Left ventricle myocardium superior (tissue), 1 donor: Measurements from ENCODE around the gene TNIP2. TPM values are rescaled to one million over a fixed set of nuclear protein-coding genes. Genes with fewer than 3 reads are reported as not detected.
"Not testable (repeated sequence)": the region's sequence is repeated elsewhere in the genome, so short reads cannot be mapped to it uniquely, and the experiment has no call there.

ENCODE experiments used
- ATAC-seq: fragments of 200-7000 bp; cut with Tn5 transposase; one replicate; pipeline ENCODE4 v1.9.1; 2020; ENCODE audit warnings: mild to moderate bottlenecking, moderate library complexity
- DNase-seq: peaks from one replicate; pipeline ENCODE4 v3.0.0-alpha.2; 2020
- intact Hi-C: fragments of 100-400 bp; cut with micrococcal nuclease; formaldehyde crosslinking; loops from one replicate; pipeline ENCODE4 v1.11.0; 2022
- total RNA-seq: library from RNA; stranded (reverse); fragmentation: NEBNext Ultra II Directional; extraction: Animal tissue kit (Norgen Biotek cat#: 25700); gene quantifications from one replicate; pipeline ENCODE4 v1.2.1, GENCODE V29; 2021
- donor health status: DM: no; HTN: yes; CAD: no; lungs with severe emphysema.

The TNIP2 gene
- total RNA-seq, 1 donor from 2014 or later: 24.0 TPM

DNA sequence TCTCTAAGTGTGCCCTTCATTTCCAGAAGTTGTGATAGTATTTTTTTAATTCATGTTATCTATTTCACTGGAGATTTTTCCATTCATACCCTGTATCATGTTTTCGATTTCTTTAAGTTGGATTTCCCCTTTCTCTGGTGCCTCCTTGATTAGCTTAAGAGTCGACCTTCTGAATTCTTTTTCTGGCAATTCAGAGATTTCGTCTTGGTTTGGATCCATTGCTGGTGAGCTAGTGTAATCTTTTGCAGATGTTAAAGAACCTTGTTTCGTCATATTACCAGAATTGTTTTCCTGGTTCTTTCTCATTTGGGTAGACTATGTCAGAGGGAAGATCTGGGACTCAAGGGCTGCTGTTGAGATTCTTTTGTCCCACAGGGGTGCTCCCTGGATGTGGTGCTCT is 27.7 kb upstream of the TNIP2 start:
- intact Hi-C loops: no loop called here
- DNase-seq: no peak
- no peak for ATAC-seq

DNA sequence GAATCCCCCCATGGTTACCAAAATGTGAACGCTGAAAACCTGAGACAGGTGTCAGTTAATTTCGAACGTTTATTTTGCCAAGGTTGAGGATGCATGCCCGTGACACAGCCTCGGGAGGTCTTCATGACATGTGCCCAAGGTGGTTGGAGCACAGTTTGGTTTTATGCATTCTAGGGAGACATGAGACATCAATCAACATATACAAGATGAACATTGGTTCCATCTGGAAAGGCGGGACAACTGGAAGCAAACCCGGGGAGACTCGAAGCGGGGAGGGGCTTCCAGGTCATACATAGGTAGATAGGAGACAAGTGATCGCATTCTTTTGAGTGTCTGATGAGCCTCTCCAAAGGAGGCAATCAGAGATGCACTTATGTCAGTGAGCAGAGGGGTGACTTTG is 25.8 kb upstream of the TNIP2 start:
- intact Hi-C loops: no loop called here
- ATAC-seq (no peak), DNase-seq (no peak)

DNA sequence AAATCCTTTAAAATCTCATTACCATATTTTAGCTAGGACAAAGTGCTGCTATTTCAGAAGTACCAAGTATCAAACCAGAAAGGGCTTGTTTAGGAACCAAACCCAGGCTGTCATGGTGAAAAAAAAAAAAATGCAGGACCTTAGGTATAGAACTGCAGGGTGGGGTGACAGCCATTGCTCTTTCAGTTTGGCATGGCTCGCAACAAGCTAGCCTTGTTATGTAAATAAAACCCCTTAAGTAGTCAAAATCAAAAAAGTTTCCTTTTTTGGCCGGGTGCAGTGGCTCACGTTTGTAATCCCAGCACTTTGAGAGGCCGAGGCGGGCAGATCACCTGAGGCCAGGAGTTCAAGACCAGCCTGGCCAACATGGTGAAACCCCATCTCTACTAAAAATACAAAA is 24.5 kb upstream of the TNIP2 start:
- intact Hi-C loops, DNase-seq, ATAC-seq: not testable (repeated sequence)

DNA sequence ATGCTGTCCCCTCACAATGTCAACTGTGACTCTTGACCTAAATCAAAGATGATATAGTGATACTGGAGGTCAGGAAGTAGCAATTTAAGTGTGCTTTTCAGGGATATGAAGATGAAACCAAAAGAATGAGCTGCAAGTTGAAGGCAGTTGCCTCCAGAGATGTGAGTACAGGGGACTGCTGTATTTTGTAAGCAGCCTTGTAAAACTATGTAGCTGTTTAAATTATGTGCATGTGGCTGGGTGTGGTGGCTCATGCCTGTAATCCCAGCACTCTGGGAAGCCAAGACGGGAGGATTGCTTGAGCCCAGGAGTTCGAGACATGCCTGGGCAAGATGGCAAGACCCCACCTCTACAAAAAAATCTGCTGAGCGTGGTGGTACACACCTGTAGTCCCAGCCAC is 15.1 kb upstream of the TNIP2 start:
- DNase-seq (no peak), ATAC-seq (no peak)
- intact Hi-C loops: no loop called here

DNA sequence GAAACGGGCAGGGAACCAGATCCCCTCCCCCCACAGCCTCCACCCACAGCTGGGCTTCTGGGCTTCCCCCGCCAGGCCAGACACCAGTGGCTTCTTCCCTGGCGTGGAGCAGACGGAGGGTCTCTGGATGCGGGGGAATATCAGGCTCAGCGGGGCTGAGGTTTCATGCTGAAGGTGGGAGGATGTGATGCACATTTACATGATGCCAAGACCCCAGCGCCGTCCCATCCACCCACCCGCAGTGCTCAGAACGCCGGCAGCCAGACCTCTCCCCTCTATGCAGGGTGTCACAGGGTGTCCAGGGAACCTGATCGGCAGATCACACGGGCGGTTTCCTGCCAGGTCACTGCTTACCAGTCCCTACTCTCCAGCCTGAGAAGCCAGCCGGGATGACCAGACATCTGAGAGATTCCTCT is 12.8 kb upstream of the TNIP2 start:
- intact Hi-C loops: loop anchor here (10.0 kb wide), 1 partner anchor 46 kb away; no protein-coding TSS in a partner anchor
- DNase-seq: no peak
- ATAC-seq: no peak

DNA sequence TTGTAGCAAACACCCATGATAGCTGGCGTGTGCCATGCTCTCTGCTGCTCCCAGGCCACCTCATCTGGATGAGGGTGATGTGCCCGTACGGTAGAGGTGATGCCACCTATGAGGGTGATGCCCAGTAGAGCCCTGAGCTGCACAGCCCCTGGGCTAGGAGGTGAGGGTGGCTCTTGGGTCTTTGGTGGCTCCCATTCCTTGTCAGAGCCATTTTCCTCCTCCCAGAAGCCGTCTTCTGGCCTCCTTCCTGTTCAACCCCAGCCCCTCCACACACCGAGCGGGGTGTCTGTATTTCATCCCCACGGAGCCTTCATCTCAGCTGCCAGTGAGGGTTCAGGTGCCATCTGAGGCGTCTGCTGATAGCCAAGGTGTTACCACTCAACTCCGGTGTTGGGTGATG is 12.0 kb upstream of the TNIP2 start:
- DNase-seq: no peak
- intact Hi-C loops: loop anchor here (10.0 kb wide), 1 partner anchor 47 kb away; no protein-coding TSS in a partner anchor
- no peak for ATAC-seq

DNA sequence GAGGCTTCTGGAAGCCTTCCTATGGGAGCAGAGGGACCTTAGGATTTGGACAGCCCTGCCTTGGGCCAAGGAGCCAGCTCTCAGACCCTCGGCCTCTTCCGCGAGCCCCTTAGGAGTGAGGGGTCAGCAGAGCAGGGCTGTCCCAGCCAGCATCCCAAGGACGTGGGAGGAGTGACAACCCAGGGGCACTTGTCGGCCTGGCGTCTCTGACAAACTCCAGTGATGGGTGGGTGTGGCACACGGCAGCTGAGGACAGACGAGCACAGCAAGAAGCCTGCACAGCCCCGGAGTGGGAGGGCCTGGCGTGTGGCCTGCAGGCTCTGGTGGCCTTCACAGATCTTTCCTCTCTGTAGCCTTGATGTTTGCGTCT is 11.6 kb upstream of the TNIP2 start:
- intact Hi-C loops: loop anchor here (10.0 kb wide), 1 partner anchor 47 kb away; no protein-coding TSS in a partner anchor
- DNase-seq (peak; percentile 80), ATAC-seq (peak; percentile 77)

DNA sequence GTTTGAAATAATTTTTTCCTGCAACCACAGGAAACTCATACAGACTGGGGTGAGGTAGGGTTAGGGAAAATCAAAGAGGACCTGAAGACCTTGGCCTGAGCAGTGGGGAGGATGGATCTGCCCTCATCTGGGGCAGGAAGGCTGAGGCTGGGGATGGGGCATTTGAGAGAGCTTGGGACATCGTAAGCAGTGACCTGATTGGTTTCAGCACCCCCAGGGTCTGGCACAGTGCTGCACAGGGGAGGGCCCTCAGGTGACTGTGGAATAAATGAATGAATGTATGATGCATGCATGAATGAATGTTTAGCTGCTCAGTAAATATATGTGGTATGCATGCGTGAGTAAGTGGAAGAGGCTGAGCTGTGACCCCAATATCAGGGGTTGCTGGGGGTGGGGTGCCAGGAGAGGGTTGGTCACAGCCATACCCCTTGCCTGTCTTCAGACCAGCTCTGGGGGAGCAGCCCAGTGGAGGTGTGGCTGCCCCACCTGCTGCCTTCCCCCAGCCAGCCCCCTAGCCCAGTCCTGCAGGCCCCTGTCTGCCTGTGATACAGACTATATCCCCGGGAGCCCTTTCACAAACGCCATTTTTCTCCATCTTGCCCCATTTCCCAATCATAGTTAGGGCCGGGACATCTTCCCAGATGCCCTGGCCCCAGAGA is 11.0 kb upstream of the TNIP2 start:
- ATAC-seq (no peak), DNase-seq (no peak)
- intact Hi-C loops: loop anchor here (10.0 kb wide), 1 partner anchor 48 kb away; no protein-coding TSS in a partner anchor

DNA sequence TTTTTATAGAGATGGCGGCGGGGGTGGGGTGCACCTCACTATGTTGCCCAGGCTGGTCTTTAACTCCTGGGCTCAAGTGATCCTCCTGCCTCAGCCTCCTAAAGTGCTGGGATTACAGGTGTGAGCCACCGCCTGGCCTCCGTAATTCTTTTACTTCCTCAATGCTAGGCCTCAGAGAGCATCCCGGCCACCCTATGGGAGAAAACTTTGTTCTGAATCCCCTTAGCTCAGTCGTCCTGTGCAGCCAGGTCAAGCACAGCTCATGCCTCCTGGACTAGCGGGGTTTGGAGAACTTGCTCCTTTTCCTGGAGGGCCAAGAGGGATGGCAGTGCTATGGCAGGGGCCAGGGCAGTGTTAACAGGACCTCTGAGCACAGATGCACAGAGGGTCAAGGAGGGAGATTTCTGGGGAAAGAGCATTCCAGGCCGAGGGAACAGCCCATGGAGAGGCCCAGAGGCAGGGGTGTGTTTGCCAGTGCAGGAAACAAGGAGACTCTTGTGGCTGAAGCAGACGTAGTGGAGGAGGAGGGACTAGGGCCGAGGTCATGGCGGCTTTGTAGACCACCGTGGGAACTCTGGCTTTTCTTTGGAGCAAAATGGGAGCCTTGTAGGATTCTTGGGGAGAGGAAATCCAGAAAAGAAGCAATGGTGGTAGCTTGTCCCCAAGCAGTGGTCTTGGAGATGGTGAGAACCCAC is 9.8 kb upstream of the TNIP2 start:
- DNase-seq (no peak), ATAC-seq (no peak)
- intact Hi-C loops: loop anchor here (10.0 kb wide), 1 partner anchor 49 kb away; no protein-coding TSS in a partner anchor

DNA sequence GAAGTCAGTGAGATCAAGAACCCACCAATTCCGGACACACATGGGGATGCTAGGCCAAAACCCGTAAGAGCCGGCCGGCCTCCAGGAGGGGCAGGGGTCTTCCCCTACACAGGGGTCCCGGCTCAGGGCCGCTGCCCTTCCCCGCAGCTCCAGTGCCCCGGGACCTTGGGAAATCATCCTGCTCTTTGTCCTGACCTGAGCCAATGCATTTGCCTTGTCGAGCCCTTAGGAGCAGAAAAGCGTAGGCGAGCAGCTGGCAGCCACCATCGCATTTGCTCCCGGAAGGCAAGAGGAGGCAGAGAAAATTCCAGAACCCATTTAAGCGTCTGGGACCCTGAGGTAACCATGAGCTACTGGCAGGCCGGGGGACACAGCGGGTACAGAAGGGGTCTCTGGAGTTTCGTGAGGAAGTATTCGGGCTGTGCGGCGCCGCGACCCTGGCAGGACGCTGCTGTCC is 7.4 kb upstream of the TNIP2 start:
- DNase-seq: peak; percentile 58
- intact Hi-C loops: loop anchor here (10.0 kb wide), 1 partner anchor 51 kb away; no protein-coding TSS in a partner anchor

DNA sequence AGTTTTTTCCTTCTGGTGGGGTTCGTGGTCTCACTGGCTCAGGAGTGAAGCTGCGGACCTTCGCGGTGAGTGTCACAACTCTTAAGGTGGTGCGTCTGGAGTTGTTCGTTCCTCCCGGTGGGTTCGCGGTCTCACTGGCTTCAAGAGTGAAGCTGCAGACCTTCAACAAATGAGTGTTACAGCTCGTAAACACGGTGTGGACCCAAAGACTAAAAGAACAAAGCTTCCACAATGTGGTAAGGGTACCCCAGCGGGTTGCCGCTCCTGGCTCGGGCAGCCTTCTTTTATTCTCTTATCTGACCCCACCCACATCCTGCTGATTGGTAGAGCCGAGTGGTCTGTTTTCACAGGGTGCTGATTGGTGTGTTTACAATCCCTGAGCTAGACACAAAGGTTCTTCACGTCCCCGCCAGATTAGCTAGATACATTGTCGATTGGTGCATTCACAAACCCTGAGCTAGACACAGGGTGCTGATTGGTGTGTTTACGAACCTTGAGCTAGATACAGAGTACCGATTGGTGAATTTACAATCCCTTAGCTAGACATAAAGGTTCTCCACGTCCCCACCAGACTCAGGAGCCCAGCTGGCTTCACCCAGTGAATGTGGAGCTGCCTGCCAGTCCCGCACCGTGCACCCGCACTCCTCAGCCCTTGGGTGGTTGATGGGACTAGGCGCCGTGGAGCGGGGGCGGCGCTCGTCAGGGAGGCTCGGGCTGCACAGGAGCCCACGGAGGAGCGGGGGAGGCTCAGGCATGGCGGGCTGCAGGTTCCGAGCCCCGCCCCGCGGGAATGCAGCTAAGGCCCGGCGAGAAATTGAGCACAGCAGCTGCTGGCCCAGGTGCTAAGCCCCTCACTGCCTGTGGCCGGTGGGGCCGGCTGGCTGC is 6.6 kb upstream of the TNIP2 start:
- ATAC-seq, DNase-seq: not testable (repeated sequence)
- intact Hi-C loops: loop anchor here (10.0 kb wide), 1 partner anchor 52 kb away; no protein-coding TSS in a partner anchor

More for the DNA sequence above, 7.4 kb upstream of the TNIP2 start:
- peak; percentile 40 for ATAC-seq

DNA sequence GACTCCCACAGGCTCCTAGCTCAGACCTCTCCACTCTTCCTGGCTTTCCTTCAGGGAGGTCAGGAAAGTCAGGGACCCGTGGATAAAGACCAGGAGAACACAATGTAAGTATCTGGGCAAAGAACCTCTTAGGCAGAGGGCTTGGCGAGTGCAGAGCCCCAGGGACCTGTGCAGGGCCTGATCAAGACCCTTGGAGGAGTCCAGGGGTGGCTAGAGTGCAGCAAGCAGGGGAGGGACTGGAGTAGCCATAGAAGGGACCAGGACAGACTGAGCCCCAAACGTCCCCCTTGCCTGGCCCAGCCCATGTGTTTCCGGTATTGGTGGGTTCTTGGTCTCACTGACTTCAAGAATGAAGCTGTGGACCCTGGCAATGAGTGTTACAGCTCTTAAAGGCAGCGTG is 5.9 kb upstream of the TNIP2 start:
- ATAC-seq (no peak), DNase-seq (no peak)
- intact Hi-C loops: loop anchor here (10.0 kb wide), 1 partner anchor 53 kb away; no protein-coding TSS in a partner anchor

DNA sequence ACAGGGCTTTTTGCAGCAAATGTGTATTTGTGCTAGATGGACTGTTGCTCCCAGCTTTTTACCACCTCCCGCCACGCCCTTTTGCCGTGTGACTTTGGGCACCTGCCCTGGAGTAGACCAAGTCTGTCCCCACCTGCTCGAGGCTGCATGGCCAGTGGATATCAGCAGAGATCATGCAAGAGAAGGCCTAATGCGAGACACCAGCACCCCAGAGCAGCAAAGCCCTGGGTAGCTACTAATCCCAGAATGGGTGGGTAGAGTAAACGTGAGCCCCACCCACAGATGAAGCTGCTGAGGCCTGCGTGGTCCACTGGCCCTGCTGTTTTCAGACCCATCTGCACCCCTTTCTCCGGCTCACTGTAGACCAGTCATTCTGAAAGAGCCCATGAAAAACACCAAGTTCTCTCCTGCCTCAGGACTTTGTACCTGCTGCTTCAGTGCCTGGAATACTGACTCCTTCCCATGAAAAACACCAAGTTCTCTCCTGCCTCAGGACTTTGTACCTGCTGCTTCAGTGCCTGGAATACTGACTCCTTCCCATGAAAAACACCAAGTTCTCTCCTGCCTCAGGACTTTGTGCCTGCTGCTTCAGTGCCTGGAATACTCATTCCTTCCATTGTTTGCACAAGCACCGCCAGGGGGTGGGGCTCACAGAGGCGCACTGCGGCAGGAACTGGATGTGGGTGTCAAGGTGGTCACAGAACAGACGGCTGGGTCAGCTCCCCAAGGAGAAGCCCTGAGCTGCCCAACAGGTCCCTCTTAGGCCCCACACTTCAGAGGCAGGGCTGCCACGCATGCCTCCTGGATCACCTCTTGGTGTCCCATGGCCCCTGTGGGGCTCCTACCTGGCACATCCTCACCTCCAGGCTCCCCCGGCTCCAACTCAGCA is 5.1 kb upstream of the TNIP2 start:
- no peak for ATAC-seq
- DNase-seq: no peak
- intact Hi-C loops: loop anchor here (10.0 kb wide), 1 partner anchor 54 kb away; no protein-coding TSS in a partner anchor

DNA sequence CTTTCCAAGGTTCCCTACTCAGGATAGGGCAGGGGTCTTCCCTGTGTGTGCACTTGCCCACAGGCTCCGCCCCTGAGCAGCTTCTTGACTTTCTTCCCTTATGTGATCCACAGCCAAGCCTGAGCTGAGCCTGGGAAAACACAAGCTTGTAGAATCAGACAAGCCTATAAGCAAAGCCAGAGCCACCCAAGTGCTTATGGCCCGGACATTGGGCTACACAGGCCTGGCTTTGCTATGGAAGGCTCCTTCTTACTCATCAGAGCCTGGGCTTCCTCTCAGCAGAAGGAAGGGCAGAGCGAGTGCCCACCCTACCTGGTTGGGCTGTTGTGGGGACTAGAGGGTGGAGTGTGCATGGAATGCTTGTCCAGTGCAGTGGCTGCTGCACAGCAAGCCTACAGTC is 1.3 kb upstream of the TNIP2 start:
- intact Hi-C loops: no loop called here
- DNase-seq (no peak), ATAC-seq (no peak)

DNA sequence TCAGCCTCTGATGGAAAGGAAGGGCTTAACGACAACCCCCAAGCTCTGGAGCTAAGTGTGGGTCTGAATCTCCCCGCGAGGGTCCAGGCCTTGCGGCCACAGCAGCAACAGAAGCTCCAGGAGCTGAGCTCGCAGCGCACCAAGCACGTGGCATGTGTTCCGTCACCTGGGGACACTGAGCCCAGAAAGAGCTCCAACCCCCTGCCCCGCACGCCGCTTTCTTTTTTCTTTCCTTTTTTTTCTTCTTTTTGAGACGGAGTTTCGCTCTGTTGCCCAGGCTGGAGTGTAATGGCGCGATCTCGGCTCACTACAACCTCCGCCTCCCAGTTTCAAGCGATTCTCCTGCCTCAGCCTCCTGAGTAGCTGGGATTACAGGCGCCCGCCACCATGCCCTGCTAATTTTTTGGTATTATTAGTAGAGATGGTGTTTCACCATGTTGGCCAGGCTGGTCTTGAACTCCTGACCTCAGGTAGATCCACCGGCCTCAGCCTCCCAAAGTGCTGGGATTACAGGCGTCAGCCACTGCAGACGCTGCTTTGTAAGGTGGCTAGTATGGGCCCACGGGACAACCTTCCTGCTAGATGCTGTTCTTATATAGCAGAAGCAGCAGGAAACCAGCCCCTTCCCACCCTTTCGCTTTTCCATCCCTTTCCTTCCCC is 685 bp upstream of the TNIP2 start:
- intact Hi-C loops: no loop called here
- DNase-seq: no peak

DNA sequence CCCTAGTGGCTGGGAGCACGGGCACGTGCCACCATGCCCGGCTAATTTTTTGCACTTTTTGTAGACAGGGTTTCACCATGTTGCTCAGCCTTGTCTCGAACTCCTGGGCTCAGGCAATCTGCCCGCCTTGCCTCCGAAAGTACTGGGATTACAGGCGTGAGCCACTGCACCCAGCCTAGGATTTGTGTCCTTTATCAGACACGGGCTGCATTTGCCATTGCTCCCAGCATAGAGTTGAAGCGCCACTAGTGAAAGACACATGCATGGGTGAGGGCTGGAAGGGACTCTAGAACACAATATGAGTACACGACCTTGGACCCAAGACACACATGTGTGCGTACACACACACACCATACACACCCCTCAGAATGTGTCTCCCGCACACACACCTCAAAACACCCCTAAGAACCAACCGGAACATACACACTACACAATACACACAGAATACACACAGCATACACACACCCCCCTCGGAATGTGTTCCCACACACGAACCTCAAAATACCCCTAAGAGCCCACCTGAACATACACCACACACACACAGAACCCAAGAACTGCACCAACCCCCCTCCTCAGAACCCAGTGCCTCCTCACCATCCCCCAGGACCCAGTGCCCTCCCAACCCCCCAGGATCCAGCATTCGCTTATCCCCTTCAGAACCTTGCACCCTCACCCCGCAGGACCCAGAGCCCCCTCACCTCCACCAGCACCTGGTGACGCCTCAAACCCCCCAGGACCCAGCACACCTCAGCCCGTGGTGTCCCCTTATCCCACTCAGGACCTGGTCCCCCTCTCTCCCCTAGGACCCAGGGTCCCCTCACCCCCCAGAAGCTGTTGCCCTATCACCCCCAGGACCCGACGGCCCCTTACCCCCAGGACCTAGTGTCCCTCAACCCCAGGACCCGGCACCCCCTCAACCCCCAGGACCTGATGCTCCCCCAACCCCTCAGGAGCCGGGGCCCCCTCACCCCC is 1.0 kb downstream of the TNIP2 start:
- peak; percentile 3 for ATAC-seq
- DNase-seq: no peak
- intact Hi-C loops: no loop called here

More for the DNA sequence above, 685 bp upstream of the TNIP2 start:
- ATAC-seq: no peak

DNA sequence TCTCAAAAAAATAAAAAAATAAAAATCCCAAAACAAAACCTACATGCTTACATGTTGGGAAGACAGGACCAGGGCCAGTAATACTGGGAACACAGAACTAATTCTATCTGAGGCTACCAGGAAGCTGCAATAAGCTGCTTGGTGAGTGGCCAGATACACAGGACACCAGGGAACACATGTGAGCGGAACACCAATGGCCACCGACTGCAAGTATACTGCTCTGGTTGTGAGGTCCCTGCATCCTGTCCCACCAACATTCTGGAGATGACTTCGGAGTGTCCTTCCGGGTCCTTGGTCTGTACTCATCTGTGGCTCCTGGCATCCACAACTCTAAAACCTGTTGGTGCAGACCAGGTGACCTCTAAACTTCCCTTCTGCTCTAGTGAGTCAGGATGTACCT is 2.7 kb downstream of the TNIP2 start:
- intact Hi-C loops: no loop called here
- ATAC-seq: no peak
- DNase-seq: no peak
